Measurements from ENCODE around the gene NLRC5.
"Not testable (repeated sequence)": the region's sequence is repeated elsewhere in the genome, so short reads cannot be mapped to it uniquely, and the experiment has no call there.

The NLRC5 gene

GRCh38 chr16:56990407-56991286 lies 1.3 kb downstream of the NLRC5 start:
- H3K4me3 ChIP-seq (ENCODE audit: low read depth, low read length): peak overlapping the region; percentile 77
- TF ChIP-seq CTCF (IDR thresholded peaks at IDR 0.05; ENCODE audit: low read depth, low read length): no peak

- H3K4me3 ChIP-seq (ENCODE audit: low read depth, low read length): not testable (repeated sequence)
Observed at GRCh38 chr16:56992431-56992830, 3.1 kb downstream of the NLRC5 start.

GRCh38 chr16:56993204-56993603 lies 3.8 kb downstream of the NLRC5 start:
- no peak overlapping the region for H3K4me3 ChIP-seq (ENCODE audit: low read depth, low read length)
- TF ChIP-seq CTCF (IDR thresholded peaks at IDR 0.05; ENCODE audit: low read depth, low read length): no peak

GRCh38 chr16:56994311-56994710 lies 5.0 kb downstream of the NLRC5 start:
- no peak overlapping the region for H3K4me3 ChIP-seq (ENCODE audit: low read depth, low read length)
- no peak for TF ChIP-seq CTCF (IDR thresholded peaks at IDR 0.05; ENCODE audit: low read depth, low read length)

- H3K4me3 ChIP-seq (ENCODE audit: low read depth, low read length): no peak overlapping the region
- no peak for TF ChIP-seq CTCF (IDR thresholded peaks at IDR 0.05; ENCODE audit: low read depth, low read length)
Observed at GRCh38 chr16:56995136-56995805, 5.9 kb downstream of the NLRC5 start.

GRCh38 chr16:56997264-56997663 lies 7.9 kb downstream of the NLRC5 start:
- no peak for TF ChIP-seq CTCF (IDR thresholded peaks at IDR 0.05; ENCODE audit: low read depth, low read length)

GRCh38 chr16:56997931-56998330 lies 8.6 kb downstream of the NLRC5 start:
- no peak for TF ChIP-seq CTCF (IDR thresholded peaks at IDR 0.05; ENCODE audit: low read depth, low read length)
- H3K4me3 ChIP-seq (ENCODE audit: low read depth, low read length): no peak overlapping the region

More at GRCh38 chr16:56997264-56997663, 7.9 kb downstream of the NLRC5 start:
- no peak overlapping the region for H3K4me3 ChIP-seq (ENCODE audit: low read depth, low read length)

Measured in WI38 (cell line).